Activated CD4-positive, alpha-beta memory T cell treated with anti-CD3 and anti-CD28 coated beads for 36 hours (primary cell): ENCODE results near the gene MUC5AC. TPM values are rescaled to one million over a fixed set of nuclear protein-coding genes. Genes with fewer than 3 reads are reported as not detected.
"Not testable (repeated sequence)": the region's sequence is repeated elsewhere in the genome, so short reads cannot be mapped to it uniquely, and the experiment has no call there.

Experiments
- CTCF ChIA-PET: fragments of 350-600 bp; sonication (Branson Sonifier 250); formaldehyde crosslinking; loops from one replicate; lab custom pipeline; 2021; ENCODE audit warnings: antibody characterized with exemption, inconsistent platforms; lab: Charles Lee
- POLR2A ChIA-PET: fragments of 350-600 bp; sonication (Branson Sonifier 250); formaldehyde crosslinking; loops from one replicate; lab custom pipeline; 2021; ENCODE audit warnings: antibody characterized with exemption; lab: Charles Lee
- DNase-seq: peaks from one replicate; pipeline ENCODE4 v3.0.0-alpha.2; 2020
- H3K27ac Mint-ChIP-seq: one replicate; pipeline ENCODE4 v1.8.0; 2021; ENCODE audit warnings: mixed read lengths
- H3K27me3 Mint-ChIP-seq: one replicate; pipeline ENCODE4 v1.8.0; 2021; ENCODE audit warnings: mixed read lengths
- H3K36me3 Mint-ChIP-seq: one replicate; pipeline ENCODE4 v1.8.0; 2021; ENCODE audit warnings: mixed read lengths
- H3K4me1 Mint-ChIP-seq: one replicate; pipeline ENCODE4 v1.8.0; 2021; ENCODE audit warnings: low read depth, mixed read lengths
- H3K4me3 Mint-ChIP-seq: one replicate; pipeline ENCODE4 v1.8.0; 2021; ENCODE audit warnings: mild to moderate bottlenecking, mixed read lengths
- H3K9me3 Mint-ChIP-seq: one replicate; pipeline ENCODE4 v1.8.0; 2021; ENCODE audit warnings: mixed read lengths
- intact Hi-C: fragments of 100-400 bp; cut with micrococcal nuclease; formaldehyde crosslinking; loops from one replicate; pipeline ENCODE4 v1.15.1; 2023
- total RNA-seq, 2 experiments: library from RNA; stranded (reverse); gene quantifications; one replicate each; pipeline ENCODE4 v1.2.3, GENCODE V29; 2021

Gene MUC5AC
- total RNA-seq, 2 experiments from 2014 or later, result not detected

GRCh38 chr11:1208144-1208393 lies 50.3 kb downstream of the MUC5AC start:
- CTCF ChIA-PET, result no interaction called here
- H3K36me3 Mint-ChIP-seq, result peaks cover 9% of the 10 kb centered on the region
- H3K27me3 Mint-ChIP-seq, result no peaks in the 10 kb centered on the region
- intact Hi-C loops, result loop anchor here (10.0 kb wide), 1 partner anchor 177 kb away; the partner anchor contains the start of gene BRSK2
- POLR2A ChIA-PET, result no interaction called here
- H3K27ac Mint-ChIP-seq, result no peak overlapping the region
- no peak for DNase-seq
- H3K9me3 Mint-ChIP-seq, result peaks cover 27% of the 10 kb centered on the region
- H3K4me1 Mint-ChIP-seq, result no peaks in the 10 kb centered on the region
- no peak overlapping the region for H3K4me3 Mint-ChIP-seq

- POLR2A ChIA-PET, result no interaction called here
- CTCF ChIA-PET, result no interaction called here
- no peak for DNase-seq
- Mint-ChIP-seq H3K4me1 (no peaks in the 10 kb centered on the region), H3K36me3 (peaks cover 9% of the 10 kb centered on the region), H3K9me3 (peaks cover 28% of the 10 kb centered on the region), H3K27ac (no peak overlapping the region), H3K4me3 (no peak overlapping the region), H3K27me3 (no peaks in the 10 kb centered on the region)
- intact Hi-C loops, result loop anchor here (10.0 kb wide), 1 partner anchor 176 kb away; the partner anchor contains the start of gene BRSK2
Observed at GRCh38 chr11:1208394-1209261, 50.9 kb downstream of the MUC5AC start.

- CTCF ChIA-PET, result no interaction called here
- Mint-ChIP-seq H3K27me3 (no peaks in the 10 kb centered on the region), H3K4me1 (no peaks in the 10 kb centered on the region), H3K36me3 (peaks cover 9% of the 10 kb centered on the region), H3K4me3 (no peak overlapping the region), H3K27ac (no peak overlapping the region), H3K9me3 (peaks cover 33% of the 10 kb centered on the region)
- no peak for DNase-seq
- intact Hi-C loops, result loop anchor here (10.0 kb wide), 1 partner anchor 175 kb away; the partner anchor contains the start of gene BRSK2
- POLR2A ChIA-PET, result no interaction called here
Observed at GRCh38 chr11:1209371-1210057, 51.8 kb downstream of the MUC5AC start.

- H3K4me3 Mint-ChIP-seq, result no peak overlapping the region
- no peaks in the 10 kb centered on the region for H3K4me1 Mint-ChIP-seq
- no peaks in the 10 kb centered on the region for H3K27me3 Mint-ChIP-seq
- H3K27ac Mint-ChIP-seq, result no peak overlapping the region
- intact Hi-C loops, result no loop called here
- H3K36me3 Mint-ChIP-seq, result peaks cover 9% of the 10 kb centered on the region
- CTCF ChIA-PET, result interaction anchor here (0.8 kb wide), 1 partner anchor 383 kb away, joined by 3 read pairs; no protein-coding TSS in a partner anchor
- POLR2A ChIA-PET, result no interaction called here
- H3K9me3 Mint-ChIP-seq, result peaks cover 33% of the 10 kb centered on the region
- no peak for DNase-seq
Observed at GRCh38 chr11:1211838-1212237, 54.1 kb downstream of the MUC5AC start.

GRCh38 chr11:1215826-1216225 lies 58.1 kb downstream of the MUC5AC start:
- H3K27ac Mint-ChIP-seq, H3K27me3 Mint-ChIP-seq, H3K4me3 Mint-ChIP-seq, H3K4me1 Mint-ChIP-seq, POLR2A ChIA-PET, H3K36me3 Mint-ChIP-seq, CTCF ChIA-PET, intact Hi-C loops, DNase-seq: not testable (repeated sequence)
- peaks cover 26% of the 10 kb centered on the region for H3K9me3 Mint-ChIP-seq

GRCh38 chr11:1217151-1217550 lies 59.4 kb downstream of the MUC5AC start:
- DNase-seq, result no peak
- peaks cover 10% of the 10 kb centered on the region for H3K27me3 Mint-ChIP-seq
- no peaks in the 10 kb centered on the region for H3K4me1 Mint-ChIP-seq
- H3K36me3 Mint-ChIP-seq, result peaks cover 3% of the 10 kb centered on the region
- ChIA-PET CTCF (no interaction called here), POLR2A (no interaction called here)
- intact Hi-C loops, result no loop called here
- no peak overlapping the region for H3K4me3 Mint-ChIP-seq
- peaks cover 12% of the 10 kb centered on the region for H3K9me3 Mint-ChIP-seq
- no peak overlapping the region for H3K27ac Mint-ChIP-seq

- no peak overlapping the region for H3K4me3 Mint-ChIP-seq
- H3K9me3 Mint-ChIP-seq, result peaks cover 5% of the 10 kb centered on the region
- no peaks in the 10 kb centered on the region for H3K4me1 Mint-ChIP-seq
- H3K36me3 Mint-ChIP-seq, result no peaks in the 10 kb centered on the region
- H3K27me3 Mint-ChIP-seq, result peaks cover 10% of the 10 kb centered on the region
- ChIA-PET POLR2A (no interaction called here), CTCF (no interaction called here)
- no peak for DNase-seq
- intact Hi-C loops, result no loop called here
- no peak overlapping the region for H3K27ac Mint-ChIP-seq
Observed at GRCh38 chr11:1218256-1218787, 60.6 kb downstream of the MUC5AC start.

- no peak overlapping the region for H3K4me3 Mint-ChIP-seq
- no peaks in the 10 kb centered on the region for H3K4me1 Mint-ChIP-seq
- peaks cover 5% of the 10 kb centered on the region for H3K9me3 Mint-ChIP-seq
- intact Hi-C loops, result no loop called here
- H3K27me3 Mint-ChIP-seq, result peaks cover 10% of the 10 kb centered on the region
- no peaks in the 10 kb centered on the region for H3K36me3 Mint-ChIP-seq
- no peak for DNase-seq
- no peak overlapping the region for H3K27ac Mint-ChIP-seq
- ChIA-PET POLR2A (no interaction called here), CTCF (no interaction called here)
Observed at GRCh38 chr11:1218788-1219445, 61.2 kb downstream of the MUC5AC start.

GRCh38 chr11:1219446-1219833 lies 61.7 kb downstream of the MUC5AC start:
- DNase-seq, result no peak
- Mint-ChIP-seq H3K4me3 (no peak overlapping the region), H3K27me3 (peaks cover 10% of the 10 kb centered on the region), H3K4me1 (no peaks in the 10 kb centered on the region), H3K27ac (no peak overlapping the region), H3K9me3 (peaks cover under 1% of the 10 kb centered on the region), H3K36me3 (no peaks in the 10 kb centered on the region)
- POLR2A ChIA-PET, result no interaction called here
- intact Hi-C loops, result no loop called here
- CTCF ChIA-PET, result no interaction called here

- DNase-seq, result no peak
- Mint-ChIP-seq H3K4me3 (no peak overlapping the region), H3K9me3 (no peaks in the 10 kb centered on the region), H3K4me1 (no peaks in the 10 kb centered on the region), H3K36me3 (no peaks in the 10 kb centered on the region), H3K27me3 (peaks cover 10% of the 10 kb centered on the region), H3K27ac (no peak overlapping the region)
- ChIA-PET CTCF (interaction anchor here (0.6 kb wide), 1 partner anchor 354 kb away, joined by 3 read pairs; no protein-coding TSS in a partner anchor), POLR2A (interaction anchor here (0.6 kb wide), 2 partner anchors 949 to 1353 kb away, joined by 3 to 4 read pairs; no protein-coding TSS in a partner anchor)
- intact Hi-C loops, result no loop called here
Observed at GRCh38 chr11:1219834-1220815, 62.4 kb downstream of the MUC5AC start.
